ENCODE measurements around the gene FRAS1.

- no peak for TF ChIP-seq CTCF (IDR thresholded peaks at IDR 0.05)
- no peak for TF ChIP-seq POLR2AphosphoS5 (IDR thresholded peaks at IDR 0.05)
These were observed 117.8 kb downstream of the FRAS1 start for GRCh38 chr4:78174891-78175290.

Data from prostate gland (tissue), 2 donors.